SK-N-SH (cell line): ENCODE data around the gene DGKH. TPM values are rescaled to one million over a fixed set of nuclear protein-coding genes. Genes with fewer than 3 reads are reported as not detected.

Source experiments
- CTCF ChIA-PET: fragments of 300-600, 350-600 bp; formaldehyde crosslinking; extraction: SDS; loops from one replicate; lab custom pipeline; 2021; lab: Yijun Ruan, JAX
- POLR2A ChIA-PET: fragments of 350-600 bp; sonication (Branson Sonifier 250); formaldehyde crosslinking; extraction: SDS; loops from one replicate; lab custom pipeline; 2020; ENCODE audit warnings: antibody characterized with exemption, inconsistent platforms; lab: Yijun Ruan, JAX
- DNase-seq: peaks from one replicate; pipeline ENCODE4 v3.0.0; 2012
- H2AFZ ChIP-seq: fragments of 200-600 bp; sonication (generic); 2 replicates; pipeline ENCODE4 v1.8.1; 2016; ENCODE audit warnings: antibody characterized with exemption, mild to moderate bottlenecking, low read depth
- H3F3A ChIP-seq: fragments of 200-600 bp; sonication (generic); replicated peaks from 2 replicates; pipeline ENCODE3; 2016; ENCODE audit warnings: antibody characterized with exemption, mild to moderate bottlenecking; ENCODE audit not compliant: insufficient read depth
- H3K27ac ChIP-seq, 2 experiments: fragments of 200-500 bp in 1 of 2; fragments of 200-600 bp in 1 of 2; sonication (Bioruptor generic) in 1 of 2; sonication (generic), shearing (Covaris generic) in 1 of 2; 2 replicates each; pipeline versions ENCODE4 v1.5.1 to v1.6.1; 2014 to 2016; ENCODE audit warnings: low read depth in 2 of 2, inconsistent platforms in 1 of 2, low read length in 1 of 2, mild to moderate bottlenecking in 1 of 2, mixed read lengths in 1 of 2
- H3K27me3 ChIP-seq: fragments of 200-600 bp; sonication (generic), shearing (Covaris generic); 2 replicates; pipeline ENCODE4 v1.6.1; 2016; ENCODE audit warnings: mixed run types; ENCODE audit not compliant: insufficient read depth
- H3K36me3 ChIP-seq, 2 experiments: fragments of 200-500 bp in 1 of 2; fragments of 200-600 bp in 1 of 2; sonication (Bioruptor generic) in 1 of 2; sonication (generic) in 1 of 2; replicated peaks in 1 of 2; 2 replicates each; pipeline versions ENCODE3 to v1.5.1; 2014 to 2016; ENCODE audit warnings: low read length in 1 of 2, mild to moderate bottlenecking in 1 of 2; ENCODE audit not compliant: insufficient read depth in 2 of 2, control insufficient read depth in 1 of 2
- H3K4me1 ChIP-seq, 2 experiments: fragments of 200-500 bp in 1 of 2; fragments of 200-600 bp in 1 of 2; sonication (Bioruptor generic) in 1 of 2; sonication (generic), shearing (Covaris generic) in 1 of 2; 2 replicates each; pipeline versions ENCODE4 v1.5.1 to v1.6.1; 2014 to 2016; ENCODE audit warnings: low read depth in 1 of 2, low read length in 1 of 2, mixed run types in 1 of 2; ENCODE audit not compliant: insufficient read depth in 2 of 2, control insufficient read depth in 1 of 2
- H3K4me2 ChIP-seq: fragments of 200-600 bp; sonication (generic), shearing (Covaris generic); 2 replicates; pipeline ENCODE4 v1.6.1; 2017; ENCODE audit warnings: mixed run types
- H3K4me3 ChIP-seq, 2 experiments: fragments of 200-500 bp in 1 of 2; fragments of 200-600 bp in 1 of 2; sonication (Bioruptor generic) in 1 of 2; sonication (generic), shearing (Covaris generic) in 1 of 2; 2 replicates each; pipeline versions ENCODE4 v1.5.1 to v1.8.1; 2014 to 2016; ENCODE audit warnings: low read depth in 2 of 2, inconsistent platforms in 1 of 2, low read length in 1 of 2, mild to moderate bottlenecking in 1 of 2, mixed read lengths in 1 of 2, moderate library complexity in 1 of 2
- H3K79me2 ChIP-seq: fragments of 200-600 bp; sonication (generic); 2 replicates; pipeline ENCODE4 v1.8.1; 2017; ENCODE audit warnings: mild to moderate bottlenecking; ENCODE audit not compliant: insufficient read depth
- H3K9ac ChIP-seq: fragments of 200-600 bp; sonication (generic); 2 replicates; pipeline ENCODE4 v1.6.1; 2017; ENCODE audit warnings: mixed run types
- H3K9me2 ChIP-seq: fragments of 200-600 bp; sonication (generic); 2 replicates; pipeline ENCODE4 v1.6.1; 2017; ENCODE audit warnings: mixed run types
- H3K9me3 ChIP-seq: fragments of 200-600 bp; sonication (generic); 2 replicates; pipeline ENCODE4 v1.6.1; 2017; ENCODE audit warnings: mixed run types, mild to moderate bottlenecking, moderate library complexity
- H4K20me1 ChIP-seq: fragments of 200-600 bp; sonication (generic); 2 replicates; pipeline ENCODE4 v1.6.1; 2017; ENCODE audit warnings: mild to moderate bottlenecking, mixed run types; ENCODE audit not compliant: insufficient read depth
- CHD2 ChIP-seq: fragments of 150-350 bp; IDR thresholded peaks from 2 replicates; pipeline ENCODE4 v1.6.1; 2018; ENCODE audit warnings: low read length; ENCODE audit not compliant: partially characterized antibody
- CTCF ChIP-seq: fragments of 200-600 bp; sonication (generic); IDR thresholded peaks from 2 replicates; pipeline ENCODE4 v1.6.1; 2017; ENCODE audit warnings: antibody characterized with exemption, mild to moderate bottlenecking, moderate library complexity
- FOSL2 ChIP-seq: IDR thresholded peaks from 2 replicates; pipeline ENCODE4 v1.4.0; 2012; ENCODE audit warnings: low read depth, mild to moderate bottlenecking, moderate library complexity, borderline replicate concordance
- FOXJ3 ChIP-seq: sonication (generic); formaldehyde crosslinking; IDR thresholded peaks from 2 replicates; pipeline ENCODE4 v1.5.1; 2020; ENCODE audit warnings: mild to moderate bottlenecking, missing genetic modification reagents
- GABPA ChIP-seq: IDR thresholded peaks from 2 replicates; pipeline ENCODE4 v1.4.0; 2012; ENCODE audit warnings: low read depth, mild to moderate bottlenecking
- NFIC ChIP-seq: IDR thresholded peaks from 2 replicates; pipeline ENCODE4 v1.4.0; 2012; ENCODE audit warnings: borderline replicate concordance
- RAD21 ChIP-seq: IDR thresholded peaks from 2 replicates; pipeline ENCODE4 v1.6.1; 2012; ENCODE audit warnings: mild to moderate bottlenecking, low read length
- RCOR1 ChIP-seq: fragments of 150-350 bp; IDR thresholded peaks from 2 replicates; pipeline ENCODE4 v1.6.1; 2017; ENCODE audit warnings: antibody characterized with exemption, low read length
- RFX5 ChIP-seq: IDR thresholded peaks from 2 replicates; pipeline ENCODE4 v1.6.1; 2012; ENCODE audit warnings: mild to moderate bottlenecking, improper control_type of control experiment, low read length
- SMC3 ChIP-seq: IDR thresholded peaks from 2 replicates; pipeline ENCODE4 v1.6.1; 2012; ENCODE audit warnings: low read depth, low read length, improper control_type of control experiment
- TEAD4 ChIP-seq: IDR thresholded peaks from 2 replicates; pipeline ENCODE4 v1.4.0; 2012; ENCODE audit warnings: mild to moderate bottlenecking, borderline replicate concordance; ENCODE audit not compliant: insufficient read depth
- YY1 ChIP-seq: IDR thresholded peaks from 2 replicates; pipeline ENCODE4 v1.4.0; 2012; ENCODE audit warnings: low read depth, mild to moderate bottlenecking
- ZBTB33 ChIP-seq: IDR thresholded peaks from 2 replicates; pipeline ENCODE4 v1.4.0; 2012; ENCODE audit warnings: low read depth, borderline replicate concordance
- WGBS: methylation state at CpG from one replicate; pipeline ENCODE4 v1.1.6; 2017; ENCODE audit warnings: low lambda C conversion rate; 5-methylcytosine and 5-hydroxymethylcytosine counted together
- polyA plus RNA-seq, 3 experiments: library from polyadenylated mRNA; depleted of rRNA; stranded (reverse); fragments of >200 nt; gene quantifications; 2 replicates each; pipeline ENCODE4 v1.2.3, GENCODE V29; 2012
- TF ChIP-seq, protein P1 (sequence below): IDR thresholded peaks from 2 replicates; pipeline ENCODE4 v1.4.0; 2012; ENCODE audit warnings: low read depth
- TF ChIP-seq, protein P2 (sequence below): fragments of 150-350 bp; IDR thresholded peaks from 2 replicates; pipeline ENCODE4 v1.6.1; 2017; ENCODE audit warnings: antibody characterized with exemption, low read length, low read depth, borderline replicate concordance
- TF ChIP-seq, protein P3 (sequence below): fragments of 150-350 bp; IDR thresholded peaks from 2 replicates; pipeline ENCODE4 v1.6.1; 2016; ENCODE audit warnings: mild to moderate bottlenecking, low read depth, low read length
- TF ChIP-seq, protein P4 (sequence below): IDR thresholded peaks from 2 replicates; pipeline ENCODE4 v1.6.1; 2012; ENCODE audit warnings: mild to moderate bottlenecking, low read depth, low read length, moderate library complexity

Gene DGKH
- polyA plus RNA-seq, 1 of the 3 experiments (the other 2 are of a cell fraction): 2.5 TPM

- 71% methylated on average over 4 of the region's 4 CpGs for WGBS
- no peak overlapping the region for H3K27ac ChIP-seq
- no peak for DNase-seq
- H3K36me3 ChIP-seq: no peaks in the 10 kb centered on the region
- no peaks in the 10 kb centered on the region for H3K9me2 ChIP-seq
- ChIA-PET POLR2A (no interaction called here), CTCF (interaction anchor here (0.9 to 7.8 kb wide), 5 partner anchors 104 to 741 kb away, joined by 3 to 92 read pairs (median 3); no protein-coding TSS in a partner anchor)
- no peaks in the 10 kb centered on the region for H4K20me1 ChIP-seq
- no peak overlapping the region for H3K9ac ChIP-seq
- no peak overlapping the region for H3K4me2 ChIP-seq
- H3K9me3 ChIP-seq: no peaks in the 10 kb centered on the region
- H3K4me1 ChIP-seq: peaks cover 0 to 11% of the 10 kb centered on the region in 2 experiments; a peak in 3 of 4 replicates
- no peak overlapping the region for H3K4me3 ChIP-seq
- no peak for TF ChIP-seq RFX5
- H3K79me2 ChIP-seq: peaks cover 4% of the 10 kb centered on the region; the same call in 1 of the 2 replicates
- no peak overlapping the region for H2AFZ ChIP-seq
- H3F3A ChIP-seq: no peaks in the 10 kb centered on the region
- H3K27me3 ChIP-seq: no peaks in the 10 kb centered on the region
These were observed 64.4 kb downstream of the DGKH start for GRCh38 chr13:42112864-42113263.

DNA sequence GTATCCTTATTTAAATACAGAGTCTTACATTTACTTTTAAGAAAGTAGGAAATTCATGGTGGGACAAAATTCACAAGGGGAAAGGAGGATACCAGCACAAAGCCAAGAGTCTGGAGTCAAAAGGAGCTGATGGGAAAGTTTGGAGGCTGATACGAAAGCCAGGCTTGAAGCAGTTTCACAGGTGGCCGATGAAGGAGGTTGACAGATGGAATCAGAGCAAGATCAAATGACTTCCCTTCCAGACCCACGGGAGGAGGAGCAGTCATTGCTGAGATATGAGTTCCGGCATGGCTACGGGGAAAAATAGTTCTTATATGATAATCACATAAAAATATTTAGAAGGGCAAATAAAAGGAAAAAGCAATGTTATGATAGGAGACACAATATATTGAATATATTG lies 65.0 kb downstream of the DGKH start:
- Histone ChIP-seq H4K20me1 (no peaks in the 10 kb centered on the region), H3K27me3 (no peaks in the 10 kb centered on the region), H3K27ac (no peak overlapping the region), H3K9me2 (no peaks in the 10 kb centered on the region), H3K4me2 (no peak overlapping the region), H3K4me3 (no peak overlapping the region), H3K9ac (no peak overlapping the region), H3K4me1 (peaks cover 0 to 11% of the 10 kb centered on the region in 2 experiments; a peak in 2 of 4 replicates), H3F3A (no peaks in the 10 kb centered on the region), H3K79me2 (peaks cover 4% of the 10 kb centered on the region; the same call in 1 of the 2 replicates), H3K36me3 (no peaks in the 10 kb centered on the region), H2AFZ (no peak overlapping the region), H3K9me3 (no peaks in the 10 kb centered on the region)
- 95% methylated on average over 5 of the region's 5 CpGs for WGBS
- ChIA-PET CTCF (interaction anchor here (0.9 to 7.8 kb wide), 6 partner anchors 103 to 741 kb away, joined by 3 to 92 read pairs (median 3); no protein-coding TSS in a partner anchor), POLR2A (no interaction called here)
- TF ChIP-seq CHD2 (no peak), NFIC (no peak), FOXJ3 (CRISPR knock-in tag) (no peak), CTCF (no peak), RFX5 (no peak), RCOR1 (no peak), FOSL2 (no peak), RAD21 (no peak), GABPA (no peak), TEAD4 (no peak), SMC3 (no peak), YY1 (no peak), ZBTB33 (no peak)
- TF ChIP-seq, protein P1, sequence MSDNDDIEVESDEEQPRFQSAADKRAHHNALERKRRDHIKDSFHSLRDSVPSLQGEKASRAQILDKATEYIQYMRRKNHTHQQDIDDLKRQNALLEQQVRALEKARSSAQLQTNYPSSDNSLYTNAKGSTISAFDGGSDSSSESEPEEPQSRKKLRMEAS: no peak
- TF ChIP-seq, protein P2, sequence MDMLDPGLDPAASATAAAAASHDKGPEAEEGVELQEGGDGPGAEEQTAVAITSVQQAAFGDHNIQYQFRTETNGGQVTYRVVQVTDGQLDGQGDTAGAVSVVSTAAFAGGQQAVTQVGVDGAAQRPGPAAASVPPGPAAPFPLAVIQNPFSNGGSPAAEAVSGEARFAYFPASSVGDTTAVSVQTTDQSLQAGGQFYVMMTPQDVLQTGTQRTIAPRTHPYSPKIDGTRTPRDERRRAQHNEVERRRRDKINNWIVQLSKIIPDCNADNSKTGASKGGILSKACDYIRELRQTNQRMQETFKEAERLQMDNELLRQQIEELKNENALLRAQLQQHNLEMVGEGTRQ: no peak
- TF ChIP-seq, protein P3, sequence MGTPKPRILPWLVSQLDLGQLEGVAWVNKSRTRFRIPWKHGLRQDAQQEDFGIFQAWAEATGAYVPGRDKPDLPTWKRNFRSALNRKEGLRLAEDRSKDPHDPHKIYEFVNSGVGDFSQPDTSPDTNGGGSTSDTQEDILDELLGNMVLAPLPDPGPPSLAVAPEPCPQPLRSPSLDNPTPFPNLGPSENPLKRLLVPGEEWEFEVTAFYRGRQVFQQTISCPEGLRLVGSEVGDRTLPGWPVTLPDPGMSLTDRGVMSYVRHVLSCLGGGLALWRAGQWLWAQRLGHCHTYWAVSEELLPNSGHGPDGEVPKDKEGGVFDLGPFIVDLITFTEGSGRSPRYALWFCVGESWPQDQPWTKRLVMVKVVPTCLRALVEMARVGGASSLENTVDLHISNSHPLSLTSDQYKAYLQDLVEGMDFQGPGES: no peak
- TF ChIP-seq, protein P4, sequence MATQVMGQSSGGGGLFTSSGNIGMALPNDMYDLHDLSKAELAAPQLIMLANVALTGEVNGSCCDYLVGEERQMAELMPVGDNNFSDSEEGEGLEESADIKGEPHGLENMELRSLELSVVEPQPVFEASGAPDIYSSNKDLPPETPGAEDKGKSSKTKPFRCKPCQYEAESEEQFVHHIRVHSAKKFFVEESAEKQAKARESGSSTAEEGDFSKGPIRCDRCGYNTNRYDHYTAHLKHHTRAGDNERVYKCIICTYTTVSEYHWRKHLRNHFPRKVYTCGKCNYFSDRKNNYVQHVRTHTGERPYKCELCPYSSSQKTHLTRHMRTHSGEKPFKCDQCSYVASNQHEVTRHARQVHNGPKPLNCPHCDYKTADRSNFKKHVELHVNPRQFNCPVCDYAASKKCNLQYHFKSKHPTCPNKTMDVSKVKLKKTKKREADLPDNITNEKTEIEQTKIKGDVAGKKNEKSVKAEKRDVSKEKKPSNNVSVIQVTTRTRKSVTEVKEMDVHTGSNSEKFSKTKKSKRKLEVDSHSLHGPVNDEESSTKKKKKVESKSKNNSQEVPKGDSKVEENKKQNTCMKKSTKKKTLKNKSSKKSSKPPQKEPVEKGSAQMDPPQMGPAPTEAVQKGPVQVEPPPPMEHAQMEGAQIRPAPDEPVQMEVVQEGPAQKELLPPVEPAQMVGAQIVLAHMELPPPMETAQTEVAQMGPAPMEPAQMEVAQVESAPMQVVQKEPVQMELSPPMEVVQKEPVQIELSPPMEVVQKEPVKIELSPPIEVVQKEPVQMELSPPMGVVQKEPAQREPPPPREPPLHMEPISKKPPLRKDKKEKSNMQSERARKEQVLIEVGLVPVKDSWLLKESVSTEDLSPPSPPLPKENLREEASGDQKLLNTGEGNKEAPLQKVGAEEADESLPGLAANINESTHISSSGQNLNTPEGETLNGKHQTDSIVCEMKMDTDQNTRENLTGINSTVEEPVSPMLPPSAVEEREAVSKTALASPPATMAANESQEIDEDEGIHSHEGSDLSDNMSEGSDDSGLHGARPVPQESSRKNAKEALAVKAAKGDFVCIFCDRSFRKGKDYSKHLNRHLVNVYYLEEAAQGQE: no peak
- DNase-seq: no peak
